ELF-1 (cell line): ENCODE measurements around the gene LARGE1.
A peak's percentile ranks its signal among the peaks of the same experiment; 100 is the strongest.

ENCODE experiments used
- DNase-seq: peaks from one replicate; pipeline ENCODE4 v3.0.0-alpha.2; 2016; ENCODE audit warnings: low read depth, low spot score

Gene LARGE1

DNA sequence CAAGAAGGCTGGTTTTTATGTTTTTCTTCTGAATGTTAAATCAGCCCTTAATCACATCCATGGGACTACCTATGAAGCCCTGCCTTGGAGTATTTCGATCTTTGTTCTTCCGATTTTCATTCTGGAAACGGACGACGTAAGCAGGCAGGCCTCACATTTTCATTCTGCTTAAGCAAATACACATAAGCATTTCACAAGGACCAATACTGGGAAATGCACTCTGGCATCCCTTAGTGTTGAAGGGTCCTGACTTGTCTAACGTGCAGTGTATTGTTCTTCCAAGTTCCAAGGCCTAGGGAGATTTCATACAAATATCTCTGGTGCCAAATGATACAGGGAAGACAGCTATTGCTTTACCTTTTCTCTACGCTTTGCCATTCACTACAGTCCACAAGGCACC is 143.8 kb downstream of the LARGE1 start:
- no peak for DNase-seq

GRCh38 chr22:33774781-33775180 is 145.5 kb downstream of the LARGE1 start:
- no peak for DNase-seq

- no peak for DNase-seq
Measured at GRCh38 chr22:33772745-33773144, 147.5 kb downstream of the LARGE1 start.

DNA sequence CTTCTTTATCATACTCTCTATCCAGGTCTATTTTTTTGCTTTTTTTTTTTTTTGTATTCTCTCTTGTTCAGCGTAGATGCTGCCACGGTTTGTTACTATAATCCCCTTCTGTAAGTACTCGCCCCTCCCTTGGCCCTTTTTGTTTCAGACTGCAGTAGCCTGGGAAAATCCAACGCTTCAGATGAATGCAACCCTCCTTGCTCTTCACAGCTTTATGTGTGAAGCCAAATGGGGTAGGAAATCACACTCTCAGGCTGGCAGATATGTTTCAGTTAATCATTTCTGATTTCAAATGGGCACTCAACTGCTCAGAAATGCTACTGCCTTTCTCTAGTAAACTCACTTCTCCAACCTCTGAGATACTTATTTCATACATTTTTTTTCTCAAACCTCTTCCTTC is 149.1 kb downstream of the LARGE1 start:
- no peak for DNase-seq

GRCh38 chr22:33770723-33771122 is 149.6 kb downstream of the LARGE1 start:
- no peak for DNase-seq

DNA sequence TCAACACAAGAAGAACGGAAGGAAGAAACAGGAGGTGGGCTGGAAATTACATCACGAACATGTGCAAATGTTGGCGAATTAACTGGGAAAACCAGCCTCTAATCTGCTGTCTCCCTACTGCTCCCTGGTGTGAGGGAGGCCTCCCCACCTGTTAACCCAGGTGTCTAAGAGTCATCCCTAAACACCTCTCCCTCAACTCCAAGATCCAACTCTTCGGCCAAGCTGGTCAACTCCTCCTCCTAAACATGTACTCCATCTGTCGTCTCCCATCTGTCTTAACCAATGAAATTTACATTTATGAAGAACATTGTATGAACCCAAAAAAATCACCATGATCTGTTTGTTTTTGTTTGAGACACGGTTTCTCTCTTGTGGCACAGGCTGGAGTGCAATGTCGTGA is 154.2 kb downstream of the LARGE1 start:
- no peak for DNase-seq

DNA sequence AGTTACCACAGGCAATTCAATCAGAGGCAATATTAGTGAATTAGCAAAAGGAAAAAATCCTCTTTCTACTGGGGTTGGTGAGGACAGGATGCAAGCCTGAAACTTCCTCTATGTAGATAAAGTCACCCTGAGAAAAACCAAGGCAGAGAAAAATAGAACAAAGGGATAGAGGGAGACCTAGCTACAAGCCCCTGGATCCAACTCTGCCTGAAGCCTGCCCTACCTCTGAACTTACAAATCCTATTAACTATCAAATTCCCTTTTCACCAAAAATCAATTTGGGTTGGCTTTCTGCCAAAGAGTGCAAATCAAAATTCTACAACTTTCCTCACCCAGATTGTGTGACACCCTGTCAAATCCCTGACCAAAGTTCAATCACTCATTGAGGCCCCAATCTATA is 161.3 kb downstream of the LARGE1 start:
- no peak for DNase-seq

DNA sequence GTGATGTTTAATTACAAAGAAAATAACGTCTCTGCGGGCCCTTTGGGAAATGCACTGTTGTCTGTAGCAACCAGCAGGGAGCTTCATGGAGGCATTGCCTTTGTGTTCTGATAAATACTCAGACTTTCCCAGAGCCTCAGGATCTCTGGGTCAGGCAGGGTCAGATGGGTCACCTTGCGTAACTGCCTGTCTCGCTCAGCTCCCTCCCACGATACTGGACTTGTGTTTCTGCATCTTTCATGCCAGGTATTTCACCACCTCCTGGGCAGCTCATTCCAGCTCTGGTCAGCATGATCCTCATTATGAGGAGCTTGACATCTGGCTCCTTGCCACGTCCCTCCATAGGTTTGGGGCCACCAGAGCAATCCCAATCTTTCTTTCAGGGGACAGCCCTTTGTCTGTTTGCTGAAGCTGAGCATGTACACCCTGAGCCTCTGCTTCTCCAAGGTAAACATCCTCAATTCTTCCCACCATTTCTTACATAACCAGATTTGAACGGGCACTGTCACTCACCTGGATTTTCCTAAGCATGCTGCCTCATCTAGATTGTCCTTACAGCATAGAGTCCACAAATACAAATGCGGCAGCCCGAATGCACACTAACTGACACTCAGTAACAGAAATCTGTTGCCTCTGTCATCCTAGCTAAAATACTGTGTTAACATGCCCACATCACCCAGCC is 162.3 kb downstream of the LARGE1 start:
- DNase-seq, result peak; percentile 24

DNA sequence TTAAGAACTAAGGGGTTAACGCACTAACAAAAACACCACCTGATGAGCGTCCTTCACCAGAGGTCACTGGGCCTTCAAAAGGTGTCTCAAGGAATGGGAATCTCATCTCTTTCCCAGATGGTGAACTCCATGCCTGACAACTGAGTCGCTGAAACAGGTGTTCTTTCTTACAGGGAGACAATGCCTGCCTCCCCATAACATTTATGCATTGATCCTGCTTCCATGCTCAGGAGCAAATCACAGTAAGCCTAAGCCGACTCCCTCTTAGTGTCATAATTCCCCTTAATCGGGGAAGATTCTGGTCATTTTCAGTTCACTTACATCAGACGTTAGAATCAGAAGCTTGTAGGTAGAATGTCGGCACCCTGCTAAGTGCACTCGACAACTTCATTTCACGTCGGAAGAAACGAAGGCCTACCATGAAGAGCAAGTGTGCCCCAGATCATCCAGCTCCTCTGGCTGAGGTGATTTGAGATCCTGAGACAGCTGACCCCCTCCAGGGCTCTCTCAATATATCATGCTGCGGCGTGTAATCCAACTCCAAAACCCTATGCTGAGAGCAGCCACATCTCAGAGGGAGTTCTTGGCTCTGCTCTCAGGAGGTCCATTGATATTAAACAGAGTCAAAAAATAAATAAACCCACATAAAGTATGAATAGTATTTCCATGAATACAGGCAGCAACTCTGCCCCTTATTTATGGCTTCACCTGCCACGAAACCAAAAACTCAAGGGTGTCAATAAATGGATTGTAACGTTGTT is 163.1 kb downstream of the LARGE1 start:
- DNase-seq, result no peak

DNA sequence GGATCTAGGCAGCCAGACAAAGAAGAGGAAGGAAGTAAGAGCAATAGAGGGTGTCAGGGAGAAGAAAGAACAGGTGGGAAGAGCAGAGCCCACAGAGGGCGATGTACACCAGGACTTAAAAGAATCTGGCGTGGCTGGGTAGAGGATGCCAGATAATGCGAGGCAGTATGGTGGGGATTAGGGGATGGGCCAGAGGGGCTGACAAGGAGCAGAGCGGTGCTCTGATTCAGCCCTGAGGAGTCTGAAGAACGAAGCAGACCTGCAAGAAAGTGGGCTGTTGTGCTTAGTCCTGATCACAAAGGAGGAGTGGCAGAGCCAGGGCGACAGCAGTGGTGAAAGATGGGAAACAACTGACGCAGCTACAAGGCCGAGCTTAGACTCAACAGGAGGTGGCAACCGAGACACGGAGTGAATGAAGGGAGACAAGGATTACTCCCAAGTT is 163.7 kb downstream of the LARGE1 start:
- peak; percentile 84 for DNase-seq

GRCh38 chr22:33748714-33749113 is 171.6 kb downstream of the LARGE1 start:
- no peak for DNase-seq

- no peak for DNase-seq
Measured at GRCh38 chr22:33747576-33748180, 172.6 kb downstream of the LARGE1 start.

- no peak for DNase-seq
Measured at GRCh38 chr22:33747029-33747428, 173.2 kb downstream of the LARGE1 start.

GRCh38 chr22:33746501-33746928 is 173.8 kb downstream of the LARGE1 start:
- no peak for DNase-seq

- no peak for DNase-seq
Measured at GRCh38 chr22:33745501-33745900, 174.8 kb downstream of the LARGE1 start.

- DNase-seq, result no peak
Measured at GRCh38 chr22:33743756-33744155, 176.5 kb downstream of the LARGE1 start.

DNA sequence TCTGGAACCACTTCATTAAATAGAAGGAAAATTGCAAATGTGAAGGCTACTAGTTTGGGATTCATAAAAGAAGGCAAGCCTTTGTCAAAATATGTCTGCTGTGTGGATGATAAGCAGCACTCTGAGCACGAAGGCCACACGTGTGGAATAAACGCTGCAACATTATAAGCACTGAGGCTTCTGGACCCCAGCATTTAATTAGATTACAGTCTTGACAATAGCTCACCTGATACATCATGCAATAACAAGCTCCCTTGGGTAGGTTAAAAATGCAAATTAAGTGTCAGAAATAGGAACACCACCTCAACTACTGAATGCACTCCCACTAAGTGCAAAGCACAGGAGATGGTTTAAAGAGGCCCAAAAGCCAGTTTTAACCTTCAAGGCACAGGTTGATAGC is 179.3 kb downstream of the LARGE1 start:
- no peak for DNase-seq

- no peak for DNase-seq
Measured at GRCh38 chr22:33739516-33739915, 180.8 kb downstream of the LARGE1 start.

DNA sequence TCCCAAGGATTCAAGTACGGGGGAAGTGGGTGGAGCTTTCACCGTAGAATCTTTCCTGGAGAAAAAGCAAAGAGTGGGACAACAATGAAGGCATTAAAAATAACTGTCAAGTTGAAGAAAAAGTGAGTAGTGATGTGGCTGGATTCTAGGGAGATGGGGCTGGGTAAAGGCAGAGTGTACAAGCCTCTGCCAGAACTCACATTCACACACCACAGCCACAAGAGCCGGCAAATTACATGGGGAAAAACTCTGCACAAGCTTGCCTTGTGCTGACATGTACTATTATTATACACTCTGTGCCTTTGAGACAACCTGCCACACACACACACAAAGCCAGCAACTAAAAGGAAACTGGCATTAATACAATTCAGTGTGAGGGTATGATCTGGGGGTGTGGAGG is 182.6 kb downstream of the LARGE1 start:
- DNase-seq, result no peak

DNA sequence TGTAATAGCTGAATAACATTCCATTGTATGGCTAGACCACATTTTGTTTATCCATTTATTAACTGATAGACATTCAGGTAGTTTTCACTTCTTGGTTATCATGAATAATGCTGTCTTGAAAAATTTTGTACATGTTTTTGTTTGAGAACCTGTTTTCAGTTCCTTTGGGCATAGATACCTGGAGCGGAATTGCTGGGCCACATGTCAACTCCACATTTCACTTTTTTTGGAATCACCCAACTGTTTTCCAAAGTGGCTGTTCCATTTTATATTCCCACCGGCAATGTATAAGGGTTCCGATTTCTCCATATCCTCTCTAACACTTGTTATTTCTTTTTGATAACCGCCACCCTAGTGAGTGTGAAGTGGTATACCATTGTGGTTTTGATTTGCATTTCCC is 184.3 kb downstream of the LARGE1 start:
- DNase-seq, result no peak

GRCh38 chr22:33728847-33729246 is 191.4 kb downstream of the LARGE1 start:
- DNase-seq, result no peak

- DNase-seq, result no peak
Measured at GRCh38 chr22:33726294-33726734, 194.0 kb downstream of the LARGE1 start.

- no peak for DNase-seq
Measured at GRCh38 chr22:33723915-33724314, 196.4 kb downstream of the LARGE1 start.
